H54 (cell line): ENCODE data around the gene XRCC3.

Experiments
- DNase-seq: peaks from one replicate; pipeline ENCODE4 v3.0.0; 2011; ENCODE audit warnings: low spot score, mixed read lengths; ENCODE audit not compliant: insufficient read length
- FAIRE-seq: peaks from 3 replicates; lab custom pipeline; 2011; peaks lifted over from hg19 to GRCh38; lab: Jason Lieb, UNC
- POLR2A ChIP-seq: IDR thresholded peaks from 2 replicates; pipeline ENCODE4 v1.6.1; 2011; ENCODE audit warnings: low read depth, mild to moderate bottlenecking, low read length

XRCC3 gene

DNA sequence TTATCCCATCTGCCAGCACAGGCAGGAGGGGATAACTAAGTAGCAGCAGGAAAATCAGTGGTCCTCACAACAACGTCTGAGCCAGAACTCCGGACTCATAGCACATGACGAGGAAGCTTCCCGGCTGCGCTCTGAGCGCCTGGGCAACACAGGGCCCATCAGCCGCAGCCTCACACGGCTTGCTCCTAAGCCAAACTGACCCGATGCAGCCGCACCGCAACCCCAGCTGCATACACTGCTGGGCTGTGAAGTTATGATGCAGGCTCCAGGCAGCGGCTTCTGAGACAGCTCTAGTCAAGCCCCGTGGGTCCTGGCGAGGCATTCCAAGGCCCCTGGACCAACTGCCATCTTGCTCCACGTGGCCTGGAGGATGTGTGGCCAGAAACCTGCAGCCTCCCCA is 28.4 kb upstream of the XRCC3 start:
- FAIRE-seq (no peak), DNase-seq (no peak)
- no peak for TF ChIP-seq POLR2A

DNA sequence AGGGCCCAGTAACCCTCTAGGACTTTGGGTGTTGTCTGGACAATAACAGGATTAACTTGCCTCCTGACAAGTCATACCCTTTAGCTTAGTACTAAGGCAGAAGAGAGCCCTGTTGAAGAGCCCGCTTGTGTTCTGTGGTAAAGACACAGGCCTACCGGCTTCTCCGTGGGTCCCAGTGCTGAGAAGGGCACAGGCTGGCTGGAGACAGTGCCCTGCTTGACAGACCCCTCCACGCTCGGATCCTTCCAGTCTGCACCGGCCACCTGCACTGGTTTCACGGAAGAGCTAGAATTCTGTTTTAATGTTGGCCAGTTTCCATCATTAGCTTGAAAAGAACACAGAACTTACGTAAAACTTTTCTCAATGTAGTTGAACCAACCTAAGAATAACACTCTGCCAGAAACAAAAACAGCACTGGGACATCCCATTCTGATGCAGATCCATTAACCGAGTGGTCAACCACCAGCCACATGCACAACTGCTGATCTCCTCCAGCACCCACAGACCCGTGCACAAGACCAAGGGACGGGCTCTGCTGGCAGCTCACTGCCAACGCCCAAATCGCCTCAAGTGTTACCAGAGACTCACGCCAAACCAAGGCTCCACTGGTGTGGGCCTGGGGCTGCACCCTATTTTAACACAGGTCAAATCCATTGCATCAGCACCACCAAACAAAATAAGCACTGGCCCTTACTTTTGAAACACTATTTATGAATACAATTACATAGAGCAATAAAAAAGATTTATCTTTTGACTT is 27.4 kb upstream of the XRCC3 start:
- DNase-seq = no peak
- FAIRE-seq = no peak
- no peak for TF ChIP-seq POLR2A

DNA sequence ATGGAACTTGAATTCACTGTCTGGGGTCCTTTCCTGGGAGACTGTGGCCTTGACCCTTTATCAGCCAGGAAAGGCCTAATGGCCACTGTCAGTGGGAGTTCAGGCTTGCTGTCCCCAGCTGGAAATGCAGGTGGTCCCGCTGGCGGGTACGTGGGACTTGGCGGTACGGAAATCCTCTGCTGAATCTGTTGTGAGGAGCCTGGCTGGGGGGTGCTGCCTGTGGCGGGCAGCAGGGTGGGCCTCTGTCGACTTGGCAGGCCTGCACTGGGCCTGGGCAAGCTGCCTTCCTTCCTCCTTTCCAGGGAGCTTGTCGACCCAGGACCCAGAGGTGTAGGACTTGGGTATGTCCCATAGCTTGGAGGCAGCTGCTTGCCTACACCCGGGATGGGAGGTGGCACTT is 26.6 kb upstream of the XRCC3 start:
- no peak for FAIRE-seq

DNA sequence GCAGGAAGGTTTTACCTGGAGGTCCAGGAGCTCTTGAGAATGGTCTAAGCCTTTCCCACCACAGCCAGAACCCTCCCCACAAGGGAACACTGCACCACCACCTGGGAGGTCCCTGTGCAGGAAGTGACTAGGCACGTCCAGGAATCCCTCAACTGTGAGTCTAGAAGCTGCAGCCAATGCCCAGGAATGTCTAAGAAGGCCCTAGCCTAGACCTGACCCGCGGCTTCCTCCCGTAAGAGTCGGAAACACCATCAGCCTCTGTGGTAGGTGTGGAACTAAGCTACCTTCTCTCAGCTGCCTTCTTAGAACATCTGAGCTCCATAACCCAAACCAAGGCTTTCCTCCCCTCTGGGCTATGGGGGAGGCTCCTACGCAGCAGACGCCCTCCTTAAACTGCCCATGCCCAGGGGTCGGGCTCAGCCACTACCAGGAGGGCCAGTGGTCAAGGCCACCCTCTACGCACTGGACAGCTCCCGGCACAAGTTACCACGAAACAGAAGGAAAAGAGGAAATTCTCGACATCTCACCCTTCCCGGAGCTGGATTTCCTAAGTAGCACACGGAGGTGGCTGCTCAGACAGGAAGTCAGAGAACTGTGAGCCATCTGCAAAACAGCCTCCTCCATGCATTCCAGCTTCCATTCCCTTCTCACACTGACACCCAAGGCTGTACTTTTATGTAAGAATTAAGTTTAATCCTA is 25.9 kb upstream of the XRCC3 start:
- no peak for FAIRE-seq
- no peak for DNase-seq
- no peak for TF ChIP-seq POLR2A

More for the DNA sequence above, 26.6 kb upstream of the XRCC3 start:
- DNase-seq = no peak
- no peak for TF ChIP-seq POLR2A

GRCh38 chr14:103739793-103740501 is 24.7 kb upstream of the XRCC3 start:
- TF ChIP-seq POLR2A = no peak
- FAIRE-seq (no peak), DNase-seq (no peak)

DNA sequence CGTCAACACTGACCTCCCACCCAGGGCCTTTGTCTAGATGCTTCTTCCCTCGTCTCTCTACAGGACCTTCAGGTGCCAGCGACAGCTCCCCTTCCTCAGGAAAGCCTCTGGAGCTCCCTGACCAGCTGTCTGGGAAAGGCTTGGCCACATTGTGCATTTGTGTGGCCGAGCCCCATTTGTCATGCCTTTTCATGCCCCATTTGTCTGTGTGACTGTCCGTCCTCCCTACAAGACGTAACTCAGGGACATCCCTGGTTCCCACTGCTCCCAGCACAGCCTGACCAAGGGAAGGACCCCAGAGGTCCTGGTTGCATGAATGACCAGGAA is 24.2 kb upstream of the XRCC3 start:
- no peak for DNase-seq
- no peak for TF ChIP-seq POLR2A
- no peak for FAIRE-seq

DNA sequence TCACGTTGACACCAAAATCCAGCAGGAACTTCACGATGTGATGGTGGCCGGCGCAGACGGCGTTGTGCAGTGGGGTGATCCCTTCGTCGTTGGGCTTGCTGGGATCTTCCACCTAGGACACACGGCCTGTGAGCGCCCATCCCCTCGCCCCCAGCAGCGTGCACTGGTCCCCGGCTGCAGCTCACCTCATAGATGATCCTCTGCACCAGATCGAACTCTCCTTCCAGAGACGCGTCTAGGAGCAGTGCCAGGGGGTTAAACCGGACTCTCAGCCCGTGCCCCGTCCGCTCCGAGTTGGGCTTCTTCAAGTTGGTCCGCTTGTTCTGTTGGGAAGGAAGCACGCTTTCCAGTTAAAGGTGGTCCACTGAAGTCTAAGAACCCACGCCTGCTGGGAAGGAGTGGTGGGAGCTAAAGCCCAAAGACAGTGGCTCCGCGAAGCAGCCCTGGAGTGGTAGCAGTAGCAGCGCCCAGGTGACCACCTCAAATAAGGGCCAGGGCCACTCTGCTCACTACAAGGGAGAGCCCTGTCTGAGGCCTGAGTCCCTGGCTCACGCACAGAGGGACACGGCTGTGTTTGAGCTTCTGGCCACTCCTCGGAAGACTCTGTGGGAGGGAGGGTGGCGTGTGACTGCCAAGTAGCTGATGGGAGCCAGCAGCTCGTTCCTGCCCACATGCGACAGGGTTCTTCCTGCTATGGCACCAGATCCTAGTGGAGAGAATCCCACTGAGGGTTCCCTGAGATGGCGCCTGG is 23.6 kb upstream of the XRCC3 start:
- TF ChIP-seq POLR2A = no peak
- DNase-seq (no peak), FAIRE-seq (no peak)

DNA sequence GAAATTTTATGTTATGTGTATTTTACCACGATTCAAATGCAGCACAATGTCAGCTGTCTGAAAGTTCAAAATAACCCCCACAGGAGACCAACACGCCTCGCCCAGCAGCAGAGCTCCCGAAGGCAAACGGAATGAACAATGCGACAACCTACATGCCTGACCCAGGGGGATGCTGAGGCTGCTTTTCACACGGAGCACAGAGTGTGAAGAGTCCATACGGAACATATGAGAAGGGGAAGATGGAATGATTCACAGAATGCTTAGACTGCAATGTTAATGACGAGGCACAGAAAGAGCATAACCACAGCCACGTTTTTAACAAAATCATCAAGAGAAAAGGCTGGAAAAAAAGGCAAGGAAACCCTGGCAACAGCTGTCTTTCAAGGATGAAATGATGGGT is 22.9 kb upstream of the XRCC3 start:
- FAIRE-seq (no peak), DNase-seq (no peak)
- TF ChIP-seq POLR2A = no peak

- DNase-seq (no peak), FAIRE-seq (no peak)
- no peak for TF ChIP-seq POLR2A
These were observed 22.3 kb upstream of the XRCC3 start for GRCh38 chr14:103737432-103738045.

DNA sequence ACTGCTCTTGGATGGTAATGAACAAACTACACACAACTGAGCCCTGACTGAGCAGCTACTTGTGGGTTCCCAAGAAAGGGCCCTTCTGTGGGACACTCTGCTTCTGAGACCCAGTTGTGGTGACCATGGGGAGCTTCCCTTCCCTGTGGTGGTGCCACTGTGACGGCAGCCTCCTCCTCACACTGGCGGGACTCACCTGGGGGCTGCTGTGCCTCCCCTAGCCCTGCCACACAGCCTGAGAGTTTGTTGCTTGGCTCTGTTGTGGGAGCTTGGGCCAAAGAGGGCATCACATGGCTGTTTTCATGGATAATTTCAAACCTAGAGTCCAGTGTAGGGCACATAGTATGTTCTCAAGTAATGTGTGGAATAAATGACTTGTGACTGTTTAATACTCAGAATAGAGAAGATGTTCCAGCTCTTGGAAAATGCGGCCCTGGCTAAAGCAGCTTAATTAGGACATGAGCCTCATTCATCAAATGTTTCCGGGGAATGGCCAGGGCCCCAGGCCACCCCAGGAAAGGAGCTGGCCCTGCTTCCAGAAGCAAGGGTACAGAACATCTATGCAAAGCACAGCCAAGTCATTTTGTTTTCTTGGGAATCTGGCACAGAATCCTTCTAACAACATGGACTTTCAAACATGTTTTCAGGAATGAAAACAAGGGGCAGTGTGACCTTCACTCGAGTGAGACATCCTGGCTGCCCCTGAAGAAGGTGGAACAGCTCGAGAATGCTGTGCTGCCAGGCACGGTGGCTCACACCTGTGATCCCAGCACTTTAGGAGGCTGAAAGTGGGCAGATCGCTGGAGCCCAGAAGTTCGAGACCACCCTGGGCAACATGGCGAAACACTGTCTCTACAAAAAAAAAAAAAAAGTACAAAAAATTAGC is 21.5 kb upstream of the XRCC3 start:
- DNase-seq = no peak
- no peak for TF ChIP-seq POLR2A
- no peak for FAIRE-seq

DNA sequence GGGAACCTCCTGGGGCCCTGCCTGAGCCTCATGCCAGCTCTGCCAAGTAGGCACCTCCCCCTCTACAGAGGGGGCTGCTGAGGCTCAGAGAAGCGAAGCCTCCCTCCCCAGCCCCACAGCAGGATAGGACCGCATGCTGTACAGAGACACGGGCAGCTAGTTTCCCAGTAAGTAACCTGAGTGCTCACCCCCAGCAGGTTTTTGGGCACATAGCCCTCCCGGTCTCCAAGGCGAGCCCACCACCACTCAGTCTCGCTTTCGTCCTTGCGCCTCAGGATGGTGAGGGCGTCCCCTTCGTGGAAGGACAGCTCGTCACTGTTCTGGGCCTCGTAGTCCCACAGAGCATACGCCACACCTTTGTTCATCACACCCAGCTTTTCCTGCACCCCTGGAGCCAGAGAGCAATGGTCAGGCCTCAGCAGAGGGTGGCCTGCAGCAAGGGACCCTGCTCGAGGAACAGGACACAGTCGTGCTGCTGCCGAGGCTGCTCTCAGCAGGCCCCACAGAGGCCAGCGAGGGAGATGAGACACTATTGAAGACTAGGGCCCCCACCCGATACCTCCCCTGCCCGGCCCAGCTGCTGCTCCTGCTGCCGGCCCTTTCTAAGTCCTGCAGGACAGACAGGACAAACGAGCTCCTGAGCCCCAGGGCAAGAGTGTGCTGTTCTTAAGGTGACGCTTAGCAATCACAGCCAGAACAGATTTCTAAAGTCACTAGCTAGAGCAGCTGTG is 20.7 kb upstream of the XRCC3 start:
- FAIRE-seq = no peak
- TF ChIP-seq POLR2A = no peak
- DNase-seq = no peak

- no peak for TF ChIP-seq POLR2A
- FAIRE-seq (no peak), DNase-seq (no peak)
These were observed 20.2 kb upstream of the XRCC3 start for GRCh38 chr14:103735439-103735814.
